ENCODE results near the gene CD47.

- TF ChIP-seq CTCF (conservative IDR thresholded peaks at IDR 0.05; ENCODE audit: low read length) (no peak), EZH2phosphoT487 (IDR thresholded peaks at IDR 0.05; ENCODE audit: borderline replicate concordance) (no peak)
These were observed 44.6 kb downstream of the CD47 start for GRCh38 chr3:108046247-108046646.

All from Loucy (cell line).